Ishikawa (cell line): Measurements from ENCODE around the gene YBX2.

Experiments used
- CEBPB ChIP-seq: IDR thresholded peaks from 2 replicates; pipeline ENCODE4 v1.6.1; 2012
- CREB1 ChIP-seq: IDR thresholded peaks from 2 replicates; pipeline ENCODE4 v1.6.1; 2012; ENCODE audit warnings: low read depth
- EGR1 ChIP-seq: IDR thresholded peaks from 2 replicates; pipeline ENCODE4 v1.6.1; 2012
- EP300 ChIP-seq: IDR thresholded peaks from 2 replicates; pipeline ENCODE4 v1.6.1; 2012; ENCODE audit warnings: borderline replicate concordance
- FOXM1 ChIP-seq: IDR thresholded peaks from 2 replicates; pipeline ENCODE4 v1.6.1; 2012; ENCODE audit warnings: low read depth, borderline replicate concordance
- NFIC ChIP-seq: IDR thresholded peaks from 2 replicates; pipeline ENCODE4 v1.6.1; 2012
- RAD21 ChIP-seq: IDR thresholded peaks from 2 replicates; pipeline ENCODE4 v1.6.1; 2012; ENCODE audit warnings: low read depth
- TAF1 ChIP-seq: IDR thresholded peaks from 2 replicates; pipeline ENCODE4 v1.6.1; 2012; ENCODE audit warnings: low read depth, mild to moderate bottlenecking
- TCF12 ChIP-seq: IDR thresholded peaks from 2 replicates; pipeline ENCODE4 v1.6.1; 2012; ENCODE audit warnings: low read depth
- TEAD4 ChIP-seq: IDR thresholded peaks from 2 replicates; pipeline ENCODE4 v1.6.1; 2012
- YY1 ChIP-seq: IDR thresholded peaks from 2 replicates; pipeline ENCODE4 v1.6.1; 2012; ENCODE audit warnings: low read depth
- ZBTB7A ChIP-seq: IDR thresholded peaks from 2 replicates; pipeline ENCODE4 v1.6.1; 2012; ENCODE audit warnings: low read depth
- TF ChIP-seq, protein P1 (sequence below): IDR thresholded peaks from 2 replicates; pipeline ENCODE4 v1.6.1; 2012
- TF ChIP-seq, protein P2 (sequence below): IDR thresholded peaks from 2 replicates; pipeline ENCODE4 v1.6.1; 2012
- TF ChIP-seq, protein P3 (sequence below): IDR thresholded peaks from 2 replicates; pipeline ENCODE4 v1.6.1; 2012; ENCODE audit warnings: low read depth, mild to moderate bottlenecking

The YBX2 gene

DNA sequence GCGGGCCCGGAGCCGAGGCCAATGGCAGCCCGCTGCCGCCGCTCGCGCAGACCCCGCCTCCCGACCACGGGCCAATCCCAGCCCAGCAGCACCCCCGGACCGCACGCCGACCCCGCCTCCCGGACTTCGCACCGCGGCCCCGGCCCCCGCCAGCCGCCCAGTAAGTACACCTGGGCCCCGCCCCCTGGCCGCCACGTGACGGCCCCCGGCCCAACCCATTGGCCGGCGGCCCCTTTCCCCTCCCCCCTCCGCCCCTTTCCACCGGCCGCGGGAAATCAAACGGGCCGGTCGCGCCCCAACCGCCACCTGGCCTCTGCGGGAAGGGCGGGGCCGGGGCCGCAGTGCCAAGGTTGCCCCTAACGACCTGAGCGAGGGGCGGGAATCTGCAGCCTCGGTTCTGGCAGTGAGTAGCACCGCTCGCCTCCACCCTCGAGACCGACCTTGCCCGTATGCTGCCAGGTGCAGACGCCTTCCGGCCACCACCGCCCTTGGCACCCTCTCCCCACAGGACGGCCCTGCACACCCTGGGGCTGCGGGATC is at the start of gene YBX2:
YBX2 (minus strand) TSS at position 26 of the 540 bp plus-strand sequence. CDS start 139 bp downstream, outside the sequence.
- TF ChIP-seq TCF12 (no peak), YY1 (no peak), TEAD4 (no peak), EGR1 (no peak), FOXM1 (no peak), CREB1 (no peak), CEBPB (no peak), NFIC (no peak), RAD21 (no peak), TAF1 (no peak), EP300 (no peak), ZBTB7A (no peak)
- TF ChIP-seq, protein P1, sequence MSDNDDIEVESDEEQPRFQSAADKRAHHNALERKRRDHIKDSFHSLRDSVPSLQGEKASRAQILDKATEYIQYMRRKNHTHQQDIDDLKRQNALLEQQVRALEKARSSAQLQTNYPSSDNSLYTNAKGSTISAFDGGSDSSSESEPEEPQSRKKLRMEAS, result peak; percentile 88
- TF ChIP-seq, protein P2, sequence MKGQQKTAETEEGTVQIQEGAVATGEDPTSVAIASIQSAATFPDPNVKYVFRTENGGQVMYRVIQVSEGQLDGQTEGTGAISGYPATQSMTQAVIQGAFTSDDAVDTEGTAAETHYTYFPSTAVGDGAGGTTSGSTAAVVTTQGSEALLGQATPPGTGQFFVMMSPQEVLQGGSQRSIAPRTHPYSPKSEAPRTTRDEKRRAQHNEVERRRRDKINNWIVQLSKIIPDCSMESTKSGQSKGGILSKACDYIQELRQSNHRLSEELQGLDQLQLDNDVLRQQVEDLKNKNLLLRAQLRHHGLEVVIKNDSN, result peak; percentile 90
- TF ChIP-seq, protein P3, sequence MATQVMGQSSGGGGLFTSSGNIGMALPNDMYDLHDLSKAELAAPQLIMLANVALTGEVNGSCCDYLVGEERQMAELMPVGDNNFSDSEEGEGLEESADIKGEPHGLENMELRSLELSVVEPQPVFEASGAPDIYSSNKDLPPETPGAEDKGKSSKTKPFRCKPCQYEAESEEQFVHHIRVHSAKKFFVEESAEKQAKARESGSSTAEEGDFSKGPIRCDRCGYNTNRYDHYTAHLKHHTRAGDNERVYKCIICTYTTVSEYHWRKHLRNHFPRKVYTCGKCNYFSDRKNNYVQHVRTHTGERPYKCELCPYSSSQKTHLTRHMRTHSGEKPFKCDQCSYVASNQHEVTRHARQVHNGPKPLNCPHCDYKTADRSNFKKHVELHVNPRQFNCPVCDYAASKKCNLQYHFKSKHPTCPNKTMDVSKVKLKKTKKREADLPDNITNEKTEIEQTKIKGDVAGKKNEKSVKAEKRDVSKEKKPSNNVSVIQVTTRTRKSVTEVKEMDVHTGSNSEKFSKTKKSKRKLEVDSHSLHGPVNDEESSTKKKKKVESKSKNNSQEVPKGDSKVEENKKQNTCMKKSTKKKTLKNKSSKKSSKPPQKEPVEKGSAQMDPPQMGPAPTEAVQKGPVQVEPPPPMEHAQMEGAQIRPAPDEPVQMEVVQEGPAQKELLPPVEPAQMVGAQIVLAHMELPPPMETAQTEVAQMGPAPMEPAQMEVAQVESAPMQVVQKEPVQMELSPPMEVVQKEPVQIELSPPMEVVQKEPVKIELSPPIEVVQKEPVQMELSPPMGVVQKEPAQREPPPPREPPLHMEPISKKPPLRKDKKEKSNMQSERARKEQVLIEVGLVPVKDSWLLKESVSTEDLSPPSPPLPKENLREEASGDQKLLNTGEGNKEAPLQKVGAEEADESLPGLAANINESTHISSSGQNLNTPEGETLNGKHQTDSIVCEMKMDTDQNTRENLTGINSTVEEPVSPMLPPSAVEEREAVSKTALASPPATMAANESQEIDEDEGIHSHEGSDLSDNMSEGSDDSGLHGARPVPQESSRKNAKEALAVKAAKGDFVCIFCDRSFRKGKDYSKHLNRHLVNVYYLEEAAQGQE, result no peak

DNA sequence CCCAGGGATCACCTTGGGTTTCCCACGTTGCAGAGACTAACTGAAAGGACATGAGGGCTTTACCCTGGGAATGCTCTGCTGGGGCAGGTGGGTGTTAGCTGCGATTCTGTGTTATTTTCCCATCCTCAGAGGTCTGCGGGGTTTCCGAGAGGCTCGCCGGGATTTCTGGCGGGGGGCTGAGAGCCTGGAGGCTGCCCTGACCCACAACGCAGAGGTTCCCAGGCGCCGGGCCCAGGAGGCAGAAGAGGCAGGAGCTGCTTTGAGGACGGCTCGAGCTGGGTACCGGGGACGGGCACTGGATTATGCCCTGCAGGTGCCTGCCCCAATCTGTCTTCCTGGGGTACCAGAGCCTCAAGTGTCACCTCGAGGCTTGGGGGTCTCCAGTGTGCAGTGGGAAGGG is 48.8 kb upstream of the YBX2 start:
- TF ChIP-seq, protein P1, result no peak
- TF ChIP-seq ZBTB7A, result no peak
- no peak for TF ChIP-seq EP300
- TF ChIP-seq, protein P2, result no peak
- no peak for TF ChIP-seq TCF12
- TF ChIP-seq, protein P3, result no peak
- no peak for TF ChIP-seq NFIC
- no peak for TF ChIP-seq TAF1
- TF ChIP-seq RAD21, result no peak
- no peak for TF ChIP-seq YY1
- TF ChIP-seq CREB1, result no peak
- TF ChIP-seq FOXM1, result no peak
- no peak for TF ChIP-seq EGR1
- TF ChIP-seq TEAD4, result no peak
- TF ChIP-seq CEBPB, result no peak

DNA sequence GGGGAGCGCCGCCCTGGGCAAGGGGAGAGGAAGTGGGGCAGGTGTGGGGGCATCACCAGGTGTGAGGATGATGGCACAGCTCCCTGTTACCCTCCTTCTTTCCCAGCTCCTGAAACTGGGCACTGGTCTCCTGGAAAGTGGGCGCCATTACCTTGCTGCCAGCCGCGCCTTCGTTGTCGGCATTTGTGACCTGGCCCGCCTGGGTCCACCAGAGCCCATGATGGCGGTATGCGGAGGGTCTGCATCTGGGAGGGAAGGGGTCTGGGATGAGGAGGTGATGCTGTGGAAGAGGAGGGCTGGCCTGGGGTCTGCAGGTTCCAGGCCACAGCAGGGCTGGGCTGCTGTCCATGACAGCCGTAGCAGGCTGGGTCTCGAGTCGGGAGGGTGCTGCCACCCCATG is 47.4 kb upstream of the YBX2 start:
- TF ChIP-seq CEBPB, result no peak
- TF ChIP-seq, protein P3, result no peak
- no peak for TF ChIP-seq FOXM1
- no peak for TF ChIP-seq EGR1
- TF ChIP-seq, protein P1, result no peak
- TF ChIP-seq RAD21, result no peak
- no peak for TF ChIP-seq NFIC
- TF ChIP-seq, protein P2, result no peak

DNA sequence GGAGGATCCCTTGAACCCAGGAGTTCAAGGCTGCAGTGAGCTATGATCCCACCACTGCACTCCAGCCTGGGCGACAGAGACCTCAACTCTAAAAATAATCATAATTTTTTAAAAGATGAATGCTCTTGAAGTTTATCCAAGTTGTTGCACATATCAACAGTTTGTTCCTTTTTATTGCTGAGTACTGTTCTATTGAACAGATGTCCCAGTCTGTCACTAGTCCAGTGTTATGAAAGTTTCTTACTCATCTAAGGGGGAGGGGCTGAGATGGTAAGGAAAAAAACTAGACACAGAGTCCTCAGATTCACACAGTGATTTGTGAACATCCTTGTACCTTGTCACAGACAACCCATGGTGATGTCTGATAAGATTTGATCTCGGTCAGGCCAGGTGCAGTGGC is 45.7 kb upstream of the YBX2 start:
- TF ChIP-seq NFIC (no peak), TEAD4 (no peak), CREB1 (no peak), TCF12 (no peak), FOXM1 (no peak), YY1 (no peak), CEBPB (no peak), TAF1 (no peak), RAD21 (no peak), EP300 (no peak), EGR1 (no peak), ZBTB7A (no peak)
- TF ChIP-seq, protein P2, result no peak
- TF ChIP-seq, protein P1, result no peak
